ENCODE data around the gene CCDC117. TPM values are rescaled to one million over a fixed set of nuclear protein-coding genes. Genes with fewer than 3 reads are reported as not detected.

The CCDC117 gene
- total RNA-seq, 1 experiment from 2014 or later, result 40.0 TPM

GRCh38 chr22:28728002-28728401 is 44.5 kb upstream of the CCDC117 start:
- H2AK5ac ChIP-seq (ENCODE audit: insufficient read length, low read length), result no peak overlapping the region
- no peak overlapping the region for H4K5ac ChIP-seq (ENCODE audit: insufficient read length, low read depth, low read length)
- no peaks in the 10 kb centered on the region for H3K27me3 Mint-ChIP-seq (ENCODE audit: low read depth)
- H4K8ac ChIP-seq (replicated peaks; ENCODE audit: insufficient read length, low read depth, low read length), result no peak overlapping the region
- no peak overlapping the region for H3K18ac ChIP-seq (ENCODE audit: insufficient read length, low read depth, low read length)
- no peaks in the 10 kb centered on the region for H3K9me3 ChIP-seq (ENCODE audit: control insufficient read depth, low read depth, low read length)
- H3K27ac Mint-ChIP-seq, result no peak overlapping the region
- DNase-seq, result no peak
- H4K91ac ChIP-seq (ENCODE audit: insufficient read length, low read depth, low read length), result no peak overlapping the region
- H3K36me3 Mint-ChIP-seq (ENCODE audit: insufficient read depth in 1 of 3, low read depth in 3 of 3), result peaks cover 46 to 78% (median 70%) of the 10 kb centered on the region in 3 experiments
- no peak overlapping the region for H3K4me3 Mint-ChIP-seq
- H2BK15ac ChIP-seq (ENCODE audit: low read depth, low read length), result no peak overlapping the region
- H3K4me1 ChIP-seq (ENCODE audit: insufficient read depth, low read length), result no peaks in the 10 kb centered on the region
- H3K4me2 ChIP-seq (ENCODE audit: insufficient read depth, insufficient read length, low read length), result no peak overlapping the region
- TF ChIP-seq CTCF (conservative IDR thresholded peaks at IDR 0.05), result no peak
- no peak overlapping the region for H2BK5ac ChIP-seq (ENCODE audit: insufficient read length, low read length)
- H2BK12ac ChIP-seq (ENCODE audit: insufficient read length, low read depth, low read length), result no peak overlapping the region
- H3K4ac ChIP-seq (ENCODE audit: low read depth, low read length), result no peak overlapping the region
- no peaks in the 10 kb centered on the region for H3K23me2 ChIP-seq (ENCODE audit: insufficient read length, low read depth, low read length, poor library complexity, severe bottlenecking)
- no peak overlapping the region for H3K9ac ChIP-seq (ENCODE audit: extremely low read depth, insufficient read length, low read length)
- peaks cover 2 to 4% of the 10 kb centered on the region in 2 experiments; a peak in 2 of 4 replicates for H3K4me1 Mint-ChIP-seq
- H3K79me1 ChIP-seq (ENCODE audit: insufficient read depth, low read depth, low read length, poor library complexity, severe bottlenecking), result peaks cover 3% of the 10 kb centered on the region
- H3K27me3 ChIP-seq (ENCODE audit: insufficient read depth, low read length), result no peaks in the 10 kb centered on the region
- no peak overlapping the region for H3K56ac ChIP-seq (ENCODE audit: insufficient read length, low read depth, low read length)
- no peak overlapping the region for H3K27ac ChIP-seq (ENCODE audit: insufficient read length, low read depth, low read length)
- no peak overlapping the region for H3K23ac ChIP-seq (ENCODE audit: insufficient read length, low read depth, low read length)
- peaks cover 0 to 3% of the 10 kb centered on the region in 2 experiments; a peak in 1 of 5 replicates for H3K9me3 Mint-ChIP-seq
- H2BK120ac ChIP-seq (ENCODE audit: low read depth, low read length, poor library complexity, severe bottlenecking), result no peak overlapping the region
- H3K14ac ChIP-seq (ENCODE audit: insufficient read depth, low read length), result no peak overlapping the region
- no peak overlapping the region for H3T11ph ChIP-seq (ENCODE audit: low read length)
- H4K20me1 ChIP-seq (ENCODE audit: control insufficient read depth, insufficient read depth, insufficient read length), result no peaks in the 10 kb centered on the region
- no peak overlapping the region for H2BK20ac ChIP-seq (ENCODE audit: low read depth, low read length, poor library complexity, severe bottlenecking)
- WGBS (ENCODE audit: extremely low coverage, insufficient read length, low lambda C conversion rate), result no CpG with 5 or more reads among the region's 1 CpG
- no peak overlapping the region for H2AFZ ChIP-seq (ENCODE audit: low read length)
- H3K79me2 ChIP-seq (ENCODE audit: insufficient read depth, low read length), result no peaks in the 10 kb centered on the region

Measured in H9 (cell line).